Dendritic cell treated with granulocyte-macrophage colony-stimulating factor and Interleukin-4, amounts not matched to agents 40 ng/mL and 50 ng/mL, for 4 days (primary cell): ENCODE results near the gene WDR4.
A peak's percentile ranks its signal among the peaks of the same experiment; 100 is the strongest.
"Not testable (repeated sequence)": the region's sequence is repeated elsewhere in the genome, so short reads cannot be mapped to it uniquely, and the experiment has no call there.

Experiments used
- H3K27ac Mint-ChIP-seq: one replicate; pipeline ENCODE4 v1.8.0; 2022; ENCODE audit warnings: mild to moderate bottlenecking, mixed read lengths
- H3K27me3 Mint-ChIP-seq: one replicate; pipeline ENCODE4 v1.8.0; 2022; ENCODE audit warnings: mild to moderate bottlenecking, mixed read lengths
- H3K36me3 Mint-ChIP-seq: one replicate; pipeline ENCODE4 v1.8.0; 2022; ENCODE audit warnings: low read depth, mixed read lengths
- H3K4me1 Mint-ChIP-seq: one replicate; pipeline ENCODE4 v1.8.0; 2022; ENCODE audit warnings: low read depth, mixed read lengths
- H3K4me3 Mint-ChIP-seq: one replicate; pipeline ENCODE4 v1.8.0; 2022; ENCODE audit warnings: mild to moderate bottlenecking, moderate library complexity, mixed read lengths
- H3K9me3 Mint-ChIP-seq: one replicate; pipeline ENCODE4 v1.8.0; 2022; ENCODE audit warnings: mixed read lengths
- intact Hi-C: fragments of 100-400 bp; cut with micrococcal nuclease; formaldehyde crosslinking; loops from one replicate; pipeline ENCODE4 v1.15.0; 2022

The WDR4 gene

GRCh38 chr21:42903817-42904216 lies 24.5 kb upstream of the WDR4 start:
- H3K4me3 Mint-ChIP-seq = no peak overlapping the region
- no peaks in the 10 kb centered on the region for H3K9me3 Mint-ChIP-seq
- intact Hi-C loops = no loop called here
- no peak overlapping the region for H3K27ac Mint-ChIP-seq
- peaks cover 99% of the 10 kb centered on the region for H3K36me3 Mint-ChIP-seq
- peaks cover 7% of the 10 kb centered on the region for H3K4me1 Mint-ChIP-seq
- H3K27me3 Mint-ChIP-seq = no peaks in the 10 kb centered on the region

GRCh38 chr21:42900446-42900845 lies 21.1 kb upstream of the WDR4 start:
- intact Hi-C loops = no loop called here
- Mint-ChIP-seq H3K4me1 (peaks cover 20% of the 10 kb centered on the region), H3K27me3 (no peaks in the 10 kb centered on the region), H3K4me3 (no peak overlapping the region), H3K27ac (no peak overlapping the region), H3K9me3 (no peaks in the 10 kb centered on the region), H3K36me3 (peaks cover 95% of the 10 kb centered on the region)

GRCh38 chr21:42892931-42893755 lies 13.8 kb upstream of the WDR4 start, which contains the start of gene NDUFV3:
Gene NDUFV3, plus strand, starts transcription at chr21:42893309. Its CDS starts 25 bp downstream, at chr21:42893334.
- peaks cover 14% of the 10 kb centered on the region for H3K4me1 Mint-ChIP-seq
- H3K27me3 Mint-ChIP-seq = no peaks in the 10 kb centered on the region
- no peaks in the 10 kb centered on the region for H3K9me3 Mint-ChIP-seq
- peaks cover 41% of the 10 kb centered on the region for H3K36me3 Mint-ChIP-seq
- peak within 1 kb of the TSS; percentile 98 for H3K27ac Mint-ChIP-seq
- intact Hi-C loops = loop anchor here (5.0 kb wide), 1 partner anchor 79 kb away; the partner anchor contains the start of gene PKNOX1
- peak within 1 kb of the TSS; percentile 80 for H3K4me3 Mint-ChIP-seq

- peak overlapping the region; percentile 80 for H3K4me3 Mint-ChIP-seq
- no peaks in the 10 kb centered on the region for H3K9me3 Mint-ChIP-seq
- peak overlapping the region; percentile 98 for H3K27ac Mint-ChIP-seq
- intact Hi-C loops = loop anchor here (5.0 kb wide), 1 partner anchor 80 kb away; the partner anchor contains the start of gene PKNOX1
- peaks cover 11% of the 10 kb centered on the region for H3K4me1 Mint-ChIP-seq
- peaks cover 35% of the 10 kb centered on the region for H3K36me3 Mint-ChIP-seq
- H3K27me3 Mint-ChIP-seq = no peaks in the 10 kb centered on the region
Observed at GRCh38 chr21:42892582-42892930, 13.2 kb upstream of the WDR4 start.

- H3K36me3 Mint-ChIP-seq = no peaks in the 10 kb centered on the region
- intact Hi-C loops = no loop called here
- H3K9me3 Mint-ChIP-seq = no peaks in the 10 kb centered on the region
- peaks cover 2% of the 10 kb centered on the region for H3K4me1 Mint-ChIP-seq
- no peak overlapping the region for H3K27ac Mint-ChIP-seq
- H3K4me3 Mint-ChIP-seq = no peak overlapping the region
- H3K27me3 Mint-ChIP-seq = no peaks in the 10 kb centered on the region
Observed at GRCh38 chr21:42887326-42887725, 8.0 kb upstream of the WDR4 start.

- intact Hi-C loops = no loop called here
- Mint-ChIP-seq H3K27me3 (no peaks in the 10 kb centered on the region), H3K4me3 (no peak overlapping the region), H3K27ac (no peak overlapping the region), H3K36me3 (peaks cover 9% of the 10 kb centered on the region), H3K4me1 (peaks cover 11% of the 10 kb centered on the region), H3K9me3 (no peaks in the 10 kb centered on the region)
Observed at GRCh38 chr21:42883921-42884320, 4.6 kb upstream of the WDR4 start.

- Mint-ChIP-seq H3K27me3 (no peaks in the 10 kb centered on the region), H3K4me3 (peak overlapping the region; percentile 82), H3K9me3 (no peaks in the 10 kb centered on the region), H3K27ac (peak overlapping the region; percentile 93), H3K36me3 (peaks cover 33% of the 10 kb centered on the region), H3K4me1 (peaks cover 24% of the 10 kb centered on the region)
- intact Hi-C loops = no loop called here
Observed at GRCh38 chr21:42880352-42880751, 1.0 kb upstream of the WDR4 start.

- peak overlapping the region; percentile 93 for H3K27ac Mint-ChIP-seq
- H3K27me3 Mint-ChIP-seq = no peaks in the 10 kb centered on the region
- peaks cover 24% of the 10 kb centered on the region for H3K4me1 Mint-ChIP-seq
- H3K4me3 Mint-ChIP-seq = peak overlapping the region; percentile 82
- peaks cover 51% of the 10 kb centered on the region for H3K36me3 Mint-ChIP-seq
- no peaks in the 10 kb centered on the region for H3K9me3 Mint-ChIP-seq
- intact Hi-C loops = no loop called here
Observed at GRCh38 chr21:42878678-42878992, 704 bp downstream of the WDR4 start.

GRCh38 chr21:42875811-42876210 lies 3.5 kb downstream of the WDR4 start:
- H3K27ac Mint-ChIP-seq, H3K9me3 Mint-ChIP-seq, H3K27me3 Mint-ChIP-seq, intact Hi-C loops, H3K4me3 Mint-ChIP-seq: not testable (repeated sequence)
- peaks cover 79% of the 10 kb centered on the region for H3K36me3 Mint-ChIP-seq
- H3K4me1 Mint-ChIP-seq = peaks cover 24% of the 10 kb centered on the region

- H3K36me3 Mint-ChIP-seq = peaks cover 91% of the 10 kb centered on the region
- H3K4me3 Mint-ChIP-seq = no peak overlapping the region
- no peaks in the 10 kb centered on the region for H3K9me3 Mint-ChIP-seq
- no peak overlapping the region for H3K27ac Mint-ChIP-seq
- peaks cover 5% of the 10 kb centered on the region for H3K4me1 Mint-ChIP-seq
- no peaks in the 10 kb centered on the region for H3K27me3 Mint-ChIP-seq
- intact Hi-C loops = no loop called here
Observed at GRCh38 chr21:42873096-42873495, 6.2 kb downstream of the WDR4 start.

- Mint-ChIP-seq H3K4me3 (no peak overlapping the region), H3K27me3 (no peaks in the 10 kb centered on the region), H3K36me3 (peaks cover 95% of the 10 kb centered on the region), H3K4me1 (no peaks in the 10 kb centered on the region), H3K27ac (no peak overlapping the region), H3K9me3 (no peaks in the 10 kb centered on the region)
- intact Hi-C loops = no loop called here
Observed at GRCh38 chr21:42868196-42868595, 11.1 kb downstream of the WDR4 start.

- Mint-ChIP-seq H3K27me3 (no peaks in the 10 kb centered on the region), H3K27ac (no peak overlapping the region), H3K4me1 (no peaks in the 10 kb centered on the region), H3K9me3 (no peaks in the 10 kb centered on the region), H3K4me3 (no peak overlapping the region), H3K36me3 (peaks cover 95% of the 10 kb centered on the region)
- intact Hi-C loops = no loop called here
Observed at GRCh38 chr21:42865776-42866160, 13.6 kb downstream of the WDR4 start.

- Mint-ChIP-seq H3K36me3 (peaks cover 95% of the 10 kb centered on the region), H3K4me3 (no peak overlapping the region)
- intact Hi-C loops = no loop called here
Observed at GRCh38 chr21:42864815-42865775, 14.2 kb downstream of the WDR4 start.

GRCh38 chr21:42864286-42864685 lies 15.1 kb downstream of the WDR4 start:
- Mint-ChIP-seq H3K4me1 (no peaks in the 10 kb centered on the region), H3K9me3 (no peaks in the 10 kb centered on the region), H3K27ac (no peak overlapping the region), H3K36me3 (peaks cover 95% of the 10 kb centered on the region), H3K27me3 (no peaks in the 10 kb centered on the region), H3K4me3 (no peak overlapping the region)
- intact Hi-C loops = no loop called here

More at GRCh38 chr21:42864815-42865775, 14.2 kb downstream of the WDR4 start:
- Mint-ChIP-seq H3K4me1 (no peaks in the 10 kb centered on the region), H3K27me3 (no peaks in the 10 kb centered on the region), H3K27ac (no peak overlapping the region), H3K9me3 (no peaks in the 10 kb centered on the region)
